Pancreas (tissue), 10 donors: ENCODE results near the gene HTD2. TPM values are rescaled to one million over a fixed set of nuclear protein-coding genes. Genes with fewer than 3 reads are reported as not detected.
A peak's percentile ranks its signal among the peaks of the same experiment; 100 is the strongest.

Experiments used
- ATAC-seq, 4 donors: fragments of 200-7000 bp; cut with Tn5 transposase; one replicate each; pipeline versions ENCODE4 v1.8.0 to v1.9.1; 2020; ENCODE audit warnings: mild to moderate bottlenecking in 4 of 4, moderate library complexity in 4 of 4
- DNase-seq, 6 donors: peaks; one replicate each; pipeline ENCODE4 v3.0.0-alpha.2; 2020
- FAIRE-seq: peaks from 2 replicates; lab custom pipeline; 2012; peaks lifted over from hg19 to GRCh38; lab: Jason Lieb, UNC
- H3K27ac ChIP-seq, 4 donors: fragments of 200-600 bp; sonication (generic); 1 replicate in 3 of 4; 2 replicates in 1 of 4; pipeline versions ENCODE4 v1.5.0 to v1.8.0; 2020
- H3K27me3 ChIP-seq, 4 donors: fragments of 200-600 bp; one replicate each; pipeline ENCODE4 v1.8.0; 2021
- H3K36me3 ChIP-seq, 3 donors: fragments of 200-600 bp; sonication (generic) in 1 of 3; one replicate each; pipeline versions ENCODE4 v1.5.0 to v1.8.0; 2020 to 2021
- H3K4me1 ChIP-seq, 3 donors: fragments of 200-600 bp; one replicate each; pipeline ENCODE4 v1.8.0; 2021
- H3K4me3 ChIP-seq, 4 donors: fragments of 200-600 bp; sonication (generic) in 2 of 4; one replicate each; pipeline versions ENCODE4 v1.5.0 to v1.8.0; 2020 to 2021
- H3K9me3 ChIP-seq, 4 donors: fragments of 200-600 bp; one replicate each; pipeline ENCODE4 v1.8.0; 2021
- WGBS, 2 donors: extraction: QIAGEN DNeasy Blood & Tissue Kit; methylation state at CpG; one replicate each; pipeline ENCODE4 v1.1.7; 2013; 5-methylcytosine and 5-hydroxymethylcytosine counted together
- intact Hi-C, 3 donors: fragments of 100-400 bp; cut with DNase I; formaldehyde crosslinking; loops; one replicate each; pipeline versions ENCODE4 v1.11.1 to v1.14.2; 2022
- polyA plus RNA-seq, 2 donors: library from polyadenylated mRNA; stranded (reverse); fragments of 200-250 nt; gene quantifications; one replicate each; pipeline ENCODE4 v1.2.3, GENCODE V29; 2013
- total RNA-seq, 6 donors: library from RNA; stranded (reverse); fragmentation: NEBNext Ultra II Directional in 4 of 6; extraction: Animal tissue kit (Norgen Biotek cat#: 25700) in 4 of 6; gene quantifications; one replicate each; pipeline versions ENCODE4 v1.2.1 to v1.2.4, GENCODE V29; 2021 to 2023
- TF ChIP-seq, protein P1 (sequence below), 4 donors: fragments of 200-600 bp; sonication (generic) in 3 of 4; IDR thresholded peaks; one replicate each; pipeline versions ENCODE4 v1.5.0 to v1.8.0; 2021; ENCODE audit warnings: antibody characterized with exemption in 4 of 4
- donor health status: healthy with polysubstance abuse.
- donor health status: DM: no; HTN: no; CAD: no; lungs with moderate emphysema.
- donor health status: DM: no; HTN: no; CAD: no.
- donor health status: control.
- donor health status: control.
- donor health status: Bipolar disorder and iron deficiency.
- donor health status: DM: yes; HTN: yes; CAD: no.
- donor health status: DM: no; HTN: no; CAD: no.
- donor health status: DM: no; HTN: no; CAD: no.
- donor health status: DM: yes; HTN: yes; CAD: no.

The HTD2 gene
- total and polyA plus RNA-seq, 8 donors: 0.68 to 5.5 (median 3.5) TPM

DNA sequence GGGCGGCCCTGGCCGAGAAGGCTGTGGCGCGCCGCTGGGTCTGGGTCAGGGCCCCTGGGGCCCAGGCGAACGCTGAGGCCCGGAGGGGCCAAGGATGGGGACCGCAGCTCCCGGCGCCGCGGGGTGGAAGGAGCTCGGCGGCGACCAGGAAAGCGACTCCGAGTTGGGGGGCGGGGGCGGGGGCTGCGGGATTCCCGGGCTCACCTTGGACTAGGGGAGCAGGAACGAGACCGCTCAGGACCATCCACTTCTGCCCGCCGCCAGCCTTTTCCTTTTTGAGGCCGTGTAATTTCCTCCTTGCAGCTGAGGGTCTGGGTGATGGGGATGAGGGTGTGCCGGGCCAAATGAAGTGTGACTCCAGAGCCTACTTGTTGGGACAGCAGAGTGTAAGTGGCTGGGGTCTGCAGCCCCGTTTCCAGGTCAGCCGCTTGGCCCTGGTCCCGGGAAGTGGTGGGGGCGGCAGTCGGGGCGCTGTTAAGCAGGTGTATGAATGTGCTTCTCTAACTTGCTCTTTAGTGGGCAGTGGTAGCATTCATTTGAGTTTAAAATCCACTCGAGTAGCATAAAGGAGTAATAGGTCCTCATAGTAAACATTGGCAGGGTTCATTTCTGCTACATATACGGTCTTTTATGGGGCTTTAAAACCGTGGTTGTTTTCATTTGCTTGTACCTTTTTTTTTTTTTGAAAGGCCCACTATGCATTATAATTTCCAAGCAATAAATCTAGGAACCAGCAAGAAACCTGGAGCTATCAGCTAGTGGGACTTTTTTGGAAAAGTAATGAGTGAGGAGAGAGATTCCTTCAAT lies 27.1 kb downstream of the HTD2 start:
- H3K36me3 ChIP-seq: no peaks in the 10 kb centered on the region
- no peaks in the 10 kb centered on the region for H3K9me3 ChIP-seq
- H3K4me1 ChIP-seq: peaks cover 0 to 10% (median 5%) of the 10 kb centered on the region in 3 donors
- ATAC-seq (peak in 3 of 4 donors; percentile 41 to 56 (median 55)), DNase-seq (peak; percentile 7 to 62 (median 34)), FAIRE-seq (no peak)
- peak overlapping the region in 1 of 4 donors; percentile 33 for H3K27ac ChIP-seq
- WGBS, 2 donors: 1% methylated on average over 37 of the region's 37 CpGs
- H3K4me3 ChIP-seq: peak overlapping the region; percentile 55 to 83 (median 72)
- intact Hi-C loops: loop anchor here in 1 of 3 donors (10.0 kb wide), 1 partner anchor 161 kb away; the partner anchor contains the start of gene KCTD6
- no peaks in the 10 kb centered on the region for H3K27me3 ChIP-seq
- TF ChIP-seq, protein P1, sequence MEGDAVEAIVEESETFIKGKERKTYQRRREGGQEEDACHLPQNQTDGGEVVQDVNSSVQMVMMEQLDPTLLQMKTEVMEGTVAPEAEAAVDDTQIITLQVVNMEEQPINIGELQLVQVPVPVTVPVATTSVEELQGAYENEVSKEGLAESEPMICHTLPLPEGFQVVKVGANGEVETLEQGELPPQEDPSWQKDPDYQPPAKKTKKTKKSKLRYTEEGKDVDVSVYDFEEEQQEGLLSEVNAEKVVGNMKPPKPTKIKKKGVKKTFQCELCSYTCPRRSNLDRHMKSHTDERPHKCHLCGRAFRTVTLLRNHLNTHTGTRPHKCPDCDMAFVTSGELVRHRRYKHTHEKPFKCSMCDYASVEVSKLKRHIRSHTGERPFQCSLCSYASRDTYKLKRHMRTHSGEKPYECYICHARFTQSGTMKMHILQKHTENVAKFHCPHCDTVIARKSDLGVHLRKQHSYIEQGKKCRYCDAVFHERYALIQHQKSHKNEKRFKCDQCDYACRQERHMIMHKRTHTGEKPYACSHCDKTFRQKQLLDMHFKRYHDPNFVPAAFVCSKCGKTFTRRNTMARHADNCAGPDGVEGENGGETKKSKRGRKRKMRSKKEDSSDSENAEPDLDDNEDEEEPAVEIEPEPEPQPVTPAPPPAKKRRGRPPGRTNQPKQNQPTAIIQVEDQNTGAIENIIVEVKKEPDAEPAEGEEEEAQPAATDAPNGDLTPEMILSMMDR (IDR thresholded peaks at IDR 0.05): no peak

DNA sequence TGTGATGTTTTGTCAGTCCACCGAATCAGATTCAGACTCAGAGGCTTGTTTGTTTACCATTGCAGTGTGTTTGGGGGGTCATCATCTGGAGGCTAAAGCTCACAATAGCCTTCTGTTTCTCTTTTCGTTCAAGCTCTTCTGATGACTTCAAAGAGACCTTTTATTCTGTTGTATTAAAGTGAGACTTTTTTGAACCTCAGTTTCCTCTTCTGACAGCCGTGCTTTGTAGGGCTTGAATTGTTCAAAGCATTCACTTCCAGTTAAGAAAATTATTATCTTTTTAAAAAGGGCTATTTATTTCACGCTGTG lies 27.6 kb downstream of the HTD2 start:
- TF ChIP-seq, protein P1 (IDR thresholded peaks at IDR 0.05): no peak
- H3K27ac ChIP-seq: peak overlapping the region in 1 of 4 donors; percentile 2
- peaks cover 0 to 10% (median 5%) of the 10 kb centered on the region in 3 donors for H3K4me1 ChIP-seq
- no peak for FAIRE-seq
- no peaks in the 10 kb centered on the region for H3K9me3 ChIP-seq
- no peaks in the 10 kb centered on the region for H3K36me3 ChIP-seq
- ATAC-seq: no peak
- no peak for DNase-seq
- intact Hi-C loops: loop anchor here in 1 of 3 donors (10.0 kb wide), 1 partner anchor 161 kb away; the partner anchor contains the start of gene KCTD6
- 25 to 32% methylated on average over 4 of the region's 4 CpGs for WGBS, 2 donors
- peak overlapping the region in 2 of 4 donors; percentile 80 to 83 for H3K4me3 ChIP-seq
- no peaks in the 10 kb centered on the region for H3K27me3 ChIP-seq

DNA sequence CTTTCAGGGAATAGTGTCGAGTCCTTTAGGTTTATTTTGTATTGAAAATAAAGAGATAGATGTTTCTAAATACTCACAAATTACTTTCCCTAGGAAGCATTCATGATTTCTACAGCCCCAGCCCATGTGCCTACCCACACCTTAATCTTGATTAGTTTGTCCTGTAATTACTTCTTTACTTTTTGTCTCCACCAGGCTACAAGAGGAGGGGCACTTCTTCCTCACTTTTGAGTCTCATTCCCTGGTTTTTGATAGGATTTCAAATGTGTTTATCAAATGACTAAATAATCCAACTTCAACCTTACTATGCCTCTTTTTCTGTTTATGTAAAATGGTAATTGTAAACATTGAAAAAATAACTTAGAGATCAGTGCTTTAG lies 28.2 kb downstream of the HTD2 start:
- Histone ChIP-seq H3K4me3 (peak overlapping the region in 2 of 4 donors; percentile 80 to 83), H3K27ac (peak overlapping the region in 1 of 4 donors; percentile 2), H3K9me3 (no peaks in the 10 kb centered on the region), H3K4me1 (peaks cover 0 to 10% (median 5%) of the 10 kb centered on the region in 3 donors), H3K27me3 (no peaks in the 10 kb centered on the region), H3K36me3 (no peaks in the 10 kb centered on the region)
- no peak for DNase-seq
- TF ChIP-seq, protein P1 (IDR thresholded peaks at IDR 0.05): no peak
- intact Hi-C loops: loop anchor here in 1 of 3 donors (10.0 kb wide), 1 partner anchor 160 kb away; the partner anchor contains the start of gene KCTD6
- no peak for ATAC-seq
- no peak for FAIRE-seq
- 51 to 70% methylated on average over 1 of the region's 1 CpG for WGBS, 2 donors

DNA sequence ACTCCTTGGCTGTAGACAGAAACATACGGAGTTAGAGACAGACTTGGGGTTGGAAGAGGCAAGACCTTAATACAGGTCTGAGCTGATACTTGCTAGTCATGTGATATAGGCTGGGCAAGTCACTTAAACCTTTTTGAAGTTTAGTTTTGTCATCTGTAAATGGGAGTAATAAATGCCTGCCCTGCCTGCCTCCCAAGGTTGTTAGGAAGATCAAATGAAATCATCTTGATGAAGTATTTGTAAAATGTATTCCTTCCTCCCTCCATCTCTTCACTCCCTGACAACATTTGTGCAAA lies 29.3 kb downstream of the HTD2 start:
- no peak overlapping the region for H3K4me3 ChIP-seq
- no peaks in the 10 kb centered on the region for H3K9me3 ChIP-seq
- FAIRE-seq (no peak), ATAC-seq (no peak), DNase-seq (no peak)
- TF ChIP-seq, protein P1 (IDR thresholded peaks at IDR 0.05): no peak
- intact Hi-C loops: loop anchor here in 1 of 3 donors (10.0 kb wide), 1 partner anchor 159 kb away; the partner anchor contains the start of gene KCTD6
- no peaks in the 10 kb centered on the region for H3K36me3 ChIP-seq
- peak overlapping the region in 2 of 4 donors; percentile 15 to 26 for H3K27ac ChIP-seq
- no peaks in the 10 kb centered on the region for H3K27me3 ChIP-seq
- peaks cover 0 to 10% (median 5%) of the 10 kb centered on the region in 3 donors for H3K4me1 ChIP-seq
- WGBS, 2 donors: 41 to 45% methylated on average over 1 of the region's 1 CpG
